SK-N-SH treated with all-trans-retinoic acid at 6 μM for 48 hours (cell line): ENCODE data around the gene ATG2A.

Source experiments
- ATAC-seq: fragments of 200-7000 bp; cut with Tn5 transposase; 3 replicates; pipeline ENCODE4 v1.9.1; 2020; ENCODE audit warnings: mild to moderate bottlenecking, moderate library complexity
- ARNTL ChIP-seq: fragments of 450-650 bp; formaldehyde crosslinking; IDR thresholded peaks from 2 replicates; pipeline ENCODE4 v1.5.0; 2020; ENCODE audit warnings: low read depth, mild to moderate bottlenecking, moderate library complexity, borderline replicate concordance
- CREB5 ChIP-seq: fragments of 250-450 bp; sonication (Bioruptor Pico); IDR thresholded peaks from 2 replicates; pipeline ENCODE4 v1.5.1; 2020; ENCODE audit warnings: low read depth, mild to moderate bottlenecking, moderate library complexity
- CSDC2 ChIP-seq: fragments of 250-450 bp; sonication (Bioruptor Pico); IDR thresholded peaks from 2 replicates; pipeline ENCODE4 v1.5.0; 2020; ENCODE audit warnings: mild to moderate bottlenecking, moderate library complexity
- CSRNP3 ChIP-seq: fragments of 250-450 bp; sonication (Bioruptor Pico); IDR thresholded peaks from 2 replicates; pipeline ENCODE4 v1.5.1; 2021; ENCODE audit warnings: mild to moderate bottlenecking, moderate library complexity
- ESRRG ChIP-seq: fragments of 250-450 bp; sonication (Bioruptor Pico); IDR thresholded peaks from 2 replicates; pipeline ENCODE4 v1.6.1; 2021; ENCODE audit warnings: mild to moderate bottlenecking
- GLIS3 ChIP-seq: fragments of 250-450 bp; sonication (Bioruptor Pico); IDR thresholded peaks from 2 replicates; pipeline ENCODE4 v1.5.0; 2020; ENCODE audit warnings: mild to moderate bottlenecking, moderate library complexity
- ISL1 ChIP-seq: fragments of 250-450 bp; sonication (Bioruptor Pico); IDR thresholded peaks from 2 replicates; pipeline ENCODE4 v2.1.2; 2022; ENCODE audit warnings: mild to moderate bottlenecking, moderate library complexity
- OSR1 ChIP-seq: fragments of 250-450 bp; sonication (Bioruptor Pico); IDR thresholded peaks from 2 replicates; pipeline ENCODE4 v1.8.0; 2022; ENCODE audit warnings: moderate library complexity, mild to moderate bottlenecking, inconsistent platforms
- POU6F1 ChIP-seq: fragments of 250-450 bp; sonication (Bioruptor Pico); IDR thresholded peaks from 2 replicates; pipeline ENCODE4 v1.8.0; 2021; ENCODE audit warnings: low read depth, mild to moderate bottlenecking, moderate library complexity, borderline replicate concordance
- PPARA ChIP-seq: fragments of 250-450 bp; sonication (Bioruptor Pico); IDR thresholded peaks from 2 replicates; pipeline ENCODE4 v1.5.0; 2020; ENCODE audit warnings: mild to moderate bottlenecking, borderline replicate concordance
- RARB ChIP-seq: fragments of 250-450 bp; sonication (Bioruptor Pico); IDR thresholded peaks from 2 replicates; pipeline ENCODE4 v1.8.0; 2021; ENCODE audit warnings: mild to moderate bottlenecking, moderate library complexity
- SNAI2 ChIP-seq: fragments of 250-450 bp; sonication (Bioruptor Pico); IDR thresholded peaks from 2 replicates; pipeline ENCODE4 v1.5.0; 2020; ENCODE audit warnings: mild to moderate bottlenecking, moderate library complexity
- TOX ChIP-seq: fragments of 250-450 bp; sonication (Bioruptor Pico); IDR thresholded peaks from 2 replicates; pipeline ENCODE4 v1.8.0; 2021; ENCODE audit warnings: mild to moderate bottlenecking, moderate library complexity, borderline replicate concordance
- ZC3H10 ChIP-seq: fragments of 250-450 bp; sonication (Bioruptor Pico); IDR thresholded peaks from 2 replicates; pipeline ENCODE4 v1.5.1; 2021; ENCODE audit warnings: mild to moderate bottlenecking, moderate library complexity
- ZFP3 ChIP-seq: fragments of 250-450 bp; sonication (Bioruptor Pico); IDR thresholded peaks from 2 replicates; pipeline ENCODE4 v1.5.0; 2020; ENCODE audit warnings: mild to moderate bottlenecking, moderate library complexity
- ZFP30 ChIP-seq: fragments of 450-650 bp; formaldehyde crosslinking; IDR thresholded peaks from 2 replicates; pipeline ENCODE4 v1.5.0; 2022; ENCODE audit warnings: mild to moderate bottlenecking, moderate library complexity
- ZNF565 ChIP-seq: fragments of 450-650 bp; formaldehyde crosslinking; conservative IDR thresholded peaks from 2 replicates; pipeline ENCODE4 v1.5.0; 2020; ENCODE audit warnings: low read depth, mild to moderate bottlenecking, moderate library complexity
- ZNF70 ChIP-seq: fragments of 450-650 bp; formaldehyde crosslinking; IDR thresholded peaks from 2 replicates; pipeline ENCODE4 v1.5.0; 2020; ENCODE audit warnings: mild to moderate bottlenecking, moderate library complexity
- ZNF8 ChIP-seq: fragments of 450-650 bp; formaldehyde crosslinking; IDR thresholded peaks from 2 replicates; pipeline ENCODE4 v1.5.0; 2020; ENCODE audit warnings: mild to moderate bottlenecking, moderate library complexity
- TF ChIP-seq, protein P1 (sequence below): fragments of 250-450 bp; sonication (Bioruptor Pico); IDR thresholded peaks from 2 replicates; pipeline ENCODE4 v1.5.0; 2020; ENCODE audit warnings: mild to moderate bottlenecking, moderate library complexity

Gene ATG2A

GRCh38 chr11:64883575-64883974 lies 33.4 kb downstream of the ATG2A start:
- no peak for TF ChIP-seq ZNF8 (CRISPR knock-in tag)
- no peak for TF ChIP-seq SNAI2
- no peak for TF ChIP-seq POU6F1 (CRISPR knock-in tag)
- no peak for TF ChIP-seq RARB (CRISPR knock-in tag)
- TF ChIP-seq ZFP30 (CRISPR knock-in tag) = no peak
- TF ChIP-seq TOX = no peak
- no peak for TF ChIP-seq ZNF565 (CRISPR knock-in tag)
- no peak for TF ChIP-seq CSRNP3 (CRISPR knock-in tag)
- TF ChIP-seq GLIS3 (CRISPR knock-in tag) = no peak
- no peak for TF ChIP-seq ARNTL (CRISPR knock-in tag)
- TF ChIP-seq ZC3H10 (CRISPR knock-in tag) = no peak
- no peak for TF ChIP-seq CREB5
- no peak for TF ChIP-seq ISL1 (CRISPR knock-in tag)
- TF ChIP-seq, protein P1, sequence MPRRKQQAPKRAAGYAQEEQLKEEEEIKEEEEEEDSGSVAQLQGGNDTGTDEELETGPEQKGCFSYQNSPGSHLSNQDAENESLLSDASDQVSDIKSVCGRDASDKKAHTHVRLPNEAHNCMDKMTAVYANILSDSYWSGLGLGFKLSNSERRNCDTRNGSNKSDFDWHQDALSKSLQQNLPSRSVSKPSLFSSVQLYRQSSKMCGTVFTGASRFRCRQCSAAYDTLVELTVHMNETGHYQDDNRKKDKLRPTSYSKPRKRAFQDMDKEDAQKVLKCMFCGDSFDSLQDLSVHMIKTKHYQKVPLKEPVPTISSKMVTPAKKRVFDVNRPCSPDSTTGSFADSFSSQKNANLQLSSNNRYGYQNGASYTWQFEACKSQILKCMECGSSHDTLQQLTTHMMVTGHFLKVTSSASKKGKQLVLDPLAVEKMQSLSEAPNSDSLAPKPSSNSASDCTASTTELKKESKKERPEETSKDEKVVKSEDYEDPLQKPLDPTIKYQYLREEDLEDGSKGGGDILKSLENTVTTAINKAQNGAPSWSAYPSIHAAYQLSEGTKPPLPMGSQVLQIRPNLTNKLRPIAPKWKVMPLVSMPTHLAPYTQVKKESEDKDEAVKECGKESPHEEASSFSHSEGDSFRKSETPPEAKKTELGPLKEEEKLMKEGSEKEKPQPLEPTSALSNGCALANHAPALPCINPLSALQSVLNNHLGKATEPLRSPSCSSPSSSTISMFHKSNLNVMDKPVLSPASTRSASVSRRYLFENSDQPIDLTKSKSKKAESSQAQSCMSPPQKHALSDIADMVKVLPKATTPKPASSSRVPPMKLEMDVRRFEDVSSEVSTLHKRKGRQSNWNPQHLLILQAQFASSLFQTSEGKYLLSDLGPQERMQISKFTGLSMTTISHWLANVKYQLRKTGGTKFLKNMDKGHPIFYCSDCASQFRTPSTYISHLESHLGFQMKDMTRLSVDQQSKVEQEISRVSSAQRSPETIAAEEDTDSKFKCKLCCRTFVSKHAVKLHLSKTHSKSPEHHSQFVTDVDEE (CRISPR knock-in tag) = no peak
- TF ChIP-seq ZFP3 = no peak
- ATAC-seq = no peak

DNA sequence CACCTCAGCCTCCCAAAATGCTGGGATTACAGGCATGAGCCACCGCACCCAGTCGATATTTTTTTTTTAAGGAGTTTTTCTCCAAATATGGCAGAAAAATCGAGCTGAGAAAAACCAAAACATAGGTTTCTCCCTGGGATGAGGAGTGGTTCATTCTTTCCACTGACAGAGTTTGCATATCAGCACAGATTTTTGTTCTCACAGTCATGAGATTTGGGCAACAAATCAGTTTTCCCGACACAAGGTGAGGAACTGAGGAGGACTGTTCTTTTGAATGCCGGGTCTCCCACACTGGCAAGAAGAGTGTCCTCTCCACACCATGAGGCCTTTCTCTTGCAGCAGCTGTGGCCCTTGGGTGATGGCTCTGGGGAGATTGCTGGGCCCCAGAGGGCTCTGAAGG lies 34.8 kb downstream of the ATG2A start:
- no peak for ATAC-seq
- no peak for TF ChIP-seq CSDC2
- no peak for TF ChIP-seq ESRRG (CRISPR knock-in tag)
- TF ChIP-seq ARNTL (CRISPR knock-in tag) = no peak
- TF ChIP-seq POU6F1 (CRISPR knock-in tag) = no peak

DNA sequence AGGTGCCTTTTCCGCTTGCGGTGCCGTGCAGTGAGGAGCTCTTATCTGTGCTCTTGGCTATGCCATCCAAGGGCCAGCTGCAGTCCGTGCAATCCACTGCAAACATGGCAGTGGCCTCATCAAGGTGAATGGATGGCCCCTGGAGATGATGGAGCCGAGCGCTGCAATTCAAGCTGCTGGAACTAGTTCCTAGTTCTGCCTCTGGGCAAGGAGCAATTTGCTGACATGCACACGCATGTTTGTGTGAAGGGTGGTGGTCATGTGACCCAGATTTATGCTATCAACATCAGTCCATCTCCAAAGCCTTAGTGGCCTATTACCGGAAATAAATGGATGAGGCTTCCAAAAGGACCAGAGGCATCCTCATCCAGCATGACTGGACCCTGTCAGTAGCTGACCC lies 35.5 kb downstream of the ATG2A start:
- ATAC-seq = no peak

More for the DNA sequence above, 35.5 kb downstream of the ATG2A start:
- TF ChIP-seq CREB5 (no peak), ESRRG (CRISPR knock-in tag) (no peak), OSR1 (no peak), PPARA (no peak), ZNF70 (CRISPR knock-in tag) (no peak), ZNF8 (CRISPR knock-in tag) (no peak), CSRNP3 (CRISPR knock-in tag) (no peak), ZFP30 (CRISPR knock-in tag) (no peak), ZC3H10 (CRISPR knock-in tag) (no peak), ISL1 (CRISPR knock-in tag) (no peak)
- TF ChIP-seq, protein P1 (CRISPR knock-in tag) = no peak
